ENCODE results near the gene CDC5L. TPM values are rescaled to one million over a fixed set of nuclear protein-coding genes. Genes with fewer than 3 reads are reported as not detected.

The CDC5L gene
- total RNA-seq, 5 donors from 2014 or later (not counting 1 experiment from before 2014, with no cell fraction given): 16.9 to 18.8 (median 17.9) TPM

DNA sequence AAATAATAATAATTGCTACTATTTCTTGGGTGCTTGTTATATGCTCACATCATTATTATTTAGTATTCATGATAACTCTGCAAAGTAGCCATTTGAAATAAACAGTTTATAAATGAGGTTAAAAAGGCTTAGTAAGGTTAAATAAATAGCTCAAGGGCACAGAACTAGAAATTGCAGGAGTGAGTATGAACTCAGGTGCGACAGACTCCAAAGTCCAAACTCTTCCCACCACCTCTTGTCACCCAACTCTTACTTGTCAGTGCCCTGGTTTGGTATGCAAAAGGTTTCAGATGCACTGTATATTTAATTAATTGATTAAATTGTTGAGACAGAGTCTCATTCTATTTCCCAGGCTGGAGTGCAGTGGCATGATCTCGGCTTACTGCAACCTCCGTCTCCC is 20.7 kb upstream of the CDC5L start:
- ChIA-PET POLR2A (no interaction called here), CTCF (no interaction called here)
- WGBS (ENCODE audit: insufficient coverage): no CpG with 5 or more reads among the region's 3 CpGs
- no peaks in the 10 kb centered on the region for H3K9me3 ChIP-seq
- no peaks in the 10 kb centered on the region for H3K9me3 Mint-ChIP-seq
- H3K4me1 ChIP-seq (ENCODE audit: control insufficient read depth in 1 of 2, extremely low read depth in 1 of 2, insufficient read depth in 2 of 2, low read length in 2 of 2): no peaks in the 10 kb centered on the region
- DNase-seq (no peak), ATAC-seq (replicated peaks in 1 of 4) (no peak)
- no peak overlapping the region for H3K27ac ChIP-seq (ENCODE audit: low read length)
- H3K27ac Mint-ChIP-seq: no peak overlapping the region
- H3K4me1 Mint-ChIP-seq: no peaks in the 10 kb centered on the region
- no peak overlapping the region for H3K4me3 ChIP-seq (ENCODE audit: control insufficient read depth in 1 of 2, extremely low read depth in 1 of 2, low read length in 1 of 2)
- H3K4me3 Mint-ChIP-seq: no peak overlapping the region
- H3K27me3 Mint-ChIP-seq: peaks cover 14 to 17% of the 10 kb centered on the region in 2 donors
- H3K36me3 Mint-ChIP-seq: no peaks in the 10 kb centered on the region
- H3K36me3 ChIP-seq (ENCODE audit: control insufficient read depth in 2 of 2, extremely low read depth in 1 of 2, insufficient read depth in 1 of 2, low read length in 1 of 2): no peaks in the 10 kb centered on the region
- peaks cover 0 to 16% of the 10 kb centered on the region in 2 experiments for H3K27me3 ChIP-seq (replicated peaks in 1 of 2; ENCODE audit: control insufficient read depth in 2 of 2, extremely low read depth in 1 of 2, insufficient read depth in 2 of 2, low read length in 1 of 2)

DNA sequence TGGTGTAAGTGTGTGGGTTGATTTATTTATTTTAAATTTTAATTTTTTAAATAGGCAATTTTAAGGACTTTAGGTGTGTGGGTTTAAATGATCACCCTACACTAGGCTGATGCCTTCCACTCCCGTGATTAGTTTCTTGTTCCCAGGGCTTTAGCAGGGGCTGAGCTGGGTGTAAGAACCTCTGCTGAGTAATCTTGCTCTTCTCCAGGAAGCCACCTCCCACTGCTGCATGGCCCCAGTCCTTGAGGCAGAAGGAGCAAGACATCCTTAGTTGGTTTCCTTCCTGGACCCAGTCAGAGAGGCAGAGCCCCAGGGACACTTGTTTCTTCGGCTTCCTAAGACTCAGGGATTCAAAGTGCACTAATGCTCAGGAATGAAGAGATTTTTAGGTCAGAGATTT is 19.8 kb upstream of the CDC5L start:
- H3K27ac ChIP-seq (ENCODE audit: low read length): no peak overlapping the region
- Mint-ChIP-seq H3K4me3 (no peak overlapping the region), H3K36me3 (no peaks in the 10 kb centered on the region), H3K4me1 (no peaks in the 10 kb centered on the region), H3K9me3 (no peaks in the 10 kb centered on the region), H3K27me3 (peaks cover 11 to 16% of the 10 kb centered on the region in 2 donors), H3K27ac (no peak overlapping the region)
- peaks cover 0 to 20% of the 10 kb centered on the region in 2 experiments for H3K27me3 ChIP-seq (replicated peaks in 1 of 2; ENCODE audit: control insufficient read depth in 2 of 2, extremely low read depth in 1 of 2, insufficient read depth in 2 of 2, low read length in 1 of 2)
- no peaks in the 10 kb centered on the region for H3K9me3 ChIP-seq
- ATAC-seq (replicated peaks in 1 of 4) (no peak), DNase-seq (no peak)
- WGBS (ENCODE audit: insufficient coverage): no CpG with 5 or more reads among the region's 2 CpGs
- no peaks in the 10 kb centered on the region for H3K4me1 ChIP-seq (ENCODE audit: control insufficient read depth in 1 of 2, extremely low read depth in 1 of 2, insufficient read depth in 2 of 2, low read length in 2 of 2)
- H3K4me3 ChIP-seq (ENCODE audit: control insufficient read depth in 1 of 2, extremely low read depth in 1 of 2, low read length in 1 of 2): no peak overlapping the region
- CTCF ChIA-PET: no interaction called here
- H3K36me3 ChIP-seq (ENCODE audit: control insufficient read depth in 2 of 2, extremely low read depth in 1 of 2, insufficient read depth in 1 of 2, low read length in 1 of 2): no peaks in the 10 kb centered on the region
- POLR2A ChIA-PET: no interaction called here

DNA sequence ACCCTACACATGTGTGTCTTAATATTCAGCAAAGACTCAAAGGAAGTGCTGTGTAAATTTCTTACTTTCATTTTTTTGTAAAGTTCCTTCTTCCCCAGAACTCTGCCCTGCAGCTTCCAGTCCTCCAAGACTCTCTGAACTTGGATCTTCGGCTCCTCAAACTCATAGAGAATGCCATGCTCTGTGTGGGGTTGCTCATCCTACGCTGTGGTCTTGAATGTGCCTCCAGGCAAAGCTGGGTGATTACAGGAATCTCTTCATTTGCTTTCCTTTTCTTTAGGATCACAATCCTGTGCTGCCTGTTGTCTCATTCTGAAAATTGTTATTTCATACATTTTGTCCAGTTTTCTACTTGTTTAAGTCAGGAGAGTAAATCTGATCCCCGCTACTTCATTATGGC is 14.5 kb upstream of the CDC5L start:
- Histone ChIP-seq H3K9me3 (no peaks in the 10 kb centered on the region), H3K4me3 (ENCODE audit: control insufficient read depth in 1 of 2, extremely low read depth in 1 of 2, low read length in 1 of 2) (no peak overlapping the region), H3K27me3 (replicated peaks in 1 of 2; ENCODE audit: control insufficient read depth in 2 of 2, extremely low read depth in 1 of 2, insufficient read depth in 2 of 2, low read length in 1 of 2) (peaks cover 0 to 27% of the 10 kb centered on the region in 2 experiments), H3K27ac (ENCODE audit: low read length) (no peak overlapping the region), H3K36me3 (ENCODE audit: control insufficient read depth in 2 of 2, extremely low read depth in 1 of 2, insufficient read depth in 1 of 2, low read length in 1 of 2) (no peaks in the 10 kb centered on the region), H3K4me1 (ENCODE audit: control insufficient read depth in 1 of 2, extremely low read depth in 1 of 2, insufficient read depth in 2 of 2, low read length in 2 of 2) (no peaks in the 10 kb centered on the region)
- ChIA-PET CTCF (no interaction called here), POLR2A (no interaction called here)
- ATAC-seq (replicated peaks in 1 of 4) (no peak), DNase-seq (no peak)
- Mint-ChIP-seq H3K4me3 (no peak overlapping the region), H3K27me3 (peaks cover 13 to 22% of the 10 kb centered on the region in 2 donors), H3K9me3 (no peaks in the 10 kb centered on the region), H3K27ac (no peak overlapping the region), H3K4me1 (no peaks in the 10 kb centered on the region), H3K36me3 (no peaks in the 10 kb centered on the region)
- 100% methylated on average over 1 of the region's 3 CpGs for WGBS (ENCODE audit: insufficient coverage)

DNA sequence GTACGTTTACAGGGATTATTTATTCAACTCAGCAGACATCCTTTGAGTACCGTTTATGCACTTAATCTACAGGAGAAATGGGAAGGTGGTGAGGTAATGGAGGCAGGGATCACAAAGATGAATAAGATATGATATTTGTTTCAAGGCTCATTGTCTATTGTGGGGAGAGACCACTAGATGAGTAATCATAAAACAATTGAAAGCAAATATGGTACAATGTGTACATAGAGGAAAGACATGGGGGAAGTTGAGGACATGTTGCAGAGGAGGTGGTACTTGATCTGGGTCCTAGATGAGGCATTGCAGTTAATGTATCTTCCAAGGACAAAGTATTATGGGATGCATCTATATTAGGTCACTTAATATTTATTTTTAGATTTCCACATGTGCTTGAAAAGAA is 13.7 kb upstream of the CDC5L start:
- H3K36me3 Mint-ChIP-seq: no peaks in the 10 kb centered on the region
- Histone ChIP-seq H3K27me3 (replicated peaks in 1 of 2; ENCODE audit: control insufficient read depth in 2 of 2, extremely low read depth in 1 of 2, insufficient read depth in 2 of 2, low read length in 1 of 2) (peaks cover 0 to 32% of the 10 kb centered on the region in 2 experiments), H3K27ac (ENCODE audit: low read length) (no peak overlapping the region), H3K4me1 (ENCODE audit: control insufficient read depth in 1 of 2, extremely low read depth in 1 of 2, insufficient read depth in 2 of 2, low read length in 2 of 2) (no peaks in the 10 kb centered on the region), H3K36me3 (ENCODE audit: control insufficient read depth in 2 of 2, extremely low read depth in 1 of 2, insufficient read depth in 1 of 2, low read length in 1 of 2) (no peaks in the 10 kb centered on the region), H3K4me3 (ENCODE audit: control insufficient read depth in 1 of 2, extremely low read depth in 1 of 2, low read length in 1 of 2) (no peak overlapping the region), H3K9me3 (no peaks in the 10 kb centered on the region)
- no peaks in the 10 kb centered on the region for H3K4me1 Mint-ChIP-seq
- ATAC-seq (replicated peaks in 1 of 4) (no peak), DNase-seq (no peak)
- WGBS (ENCODE audit: insufficient coverage): 86% methylated on average over 2 of the region's 2 CpGs
- no peaks in the 10 kb centered on the region for H3K9me3 Mint-ChIP-seq
- H3K27ac Mint-ChIP-seq: no peak overlapping the region
- H3K4me3 Mint-ChIP-seq: no peak overlapping the region
- POLR2A ChIA-PET: no interaction called here
- peaks cover 6 to 17% of the 10 kb centered on the region in 2 donors for H3K27me3 Mint-ChIP-seq
- CTCF ChIA-PET: no interaction called here

DNA sequence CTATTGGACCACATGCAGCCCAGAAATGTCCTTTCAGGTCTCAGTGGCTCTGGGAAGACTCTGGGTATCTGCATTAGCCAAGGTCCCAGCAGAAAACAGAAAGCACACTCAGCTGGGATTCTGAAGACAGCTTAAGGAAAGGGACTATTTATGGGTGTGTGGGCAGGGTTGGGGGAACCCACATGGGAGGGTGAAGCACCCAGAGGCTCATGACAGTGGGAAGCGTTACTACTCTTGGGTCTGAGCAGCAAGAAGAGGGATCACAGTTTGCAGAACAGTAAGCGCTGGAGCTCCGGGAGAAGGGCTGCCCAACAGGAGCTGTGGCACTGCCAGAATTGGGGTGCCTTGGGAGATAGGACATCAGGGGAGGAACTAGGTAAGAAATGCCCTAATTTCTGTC is 12.4 kb upstream of the CDC5L start:
- peaks cover 6 to 16% of the 10 kb centered on the region in 2 donors for H3K27me3 Mint-ChIP-seq
- Histone ChIP-seq H3K27ac (ENCODE audit: low read length) (no peak overlapping the region), H3K27me3 (replicated peaks in 1 of 2; ENCODE audit: control insufficient read depth in 2 of 2, extremely low read depth in 1 of 2, insufficient read depth in 2 of 2, low read length in 1 of 2) (peaks cover 0 to 23% of the 10 kb centered on the region in 2 experiments), H3K9me3 (no peaks in the 10 kb centered on the region), H3K36me3 (ENCODE audit: control insufficient read depth in 2 of 2, extremely low read depth in 1 of 2, insufficient read depth in 1 of 2, low read length in 1 of 2) (no peaks in the 10 kb centered on the region), H3K4me1 (ENCODE audit: control insufficient read depth in 1 of 2, extremely low read depth in 1 of 2, insufficient read depth in 2 of 2, low read length in 2 of 2) (no peaks in the 10 kb centered on the region), H3K4me3 (ENCODE audit: control insufficient read depth in 1 of 2, extremely low read depth in 1 of 2, low read length in 1 of 2) (no peak overlapping the region)
- WGBS (ENCODE audit: insufficient coverage): 43% methylated on average over 1 of the region's 3 CpGs
- ATAC-seq (replicated peaks in 1 of 4) (no peak), DNase-seq (no peak)
- no peaks in the 10 kb centered on the region for H3K36me3 Mint-ChIP-seq
- CTCF ChIA-PET: no interaction called here
- no peak overlapping the region for H3K4me3 Mint-ChIP-seq
- H3K27ac Mint-ChIP-seq: no peak overlapping the region
- peaks cover 0 to 2% (median 0%) of the 10 kb centered on the region in 3 donors for H3K4me1 Mint-ChIP-seq
- POLR2A ChIA-PET: no interaction called here
- no peaks in the 10 kb centered on the region for H3K9me3 Mint-ChIP-seq

DNA sequence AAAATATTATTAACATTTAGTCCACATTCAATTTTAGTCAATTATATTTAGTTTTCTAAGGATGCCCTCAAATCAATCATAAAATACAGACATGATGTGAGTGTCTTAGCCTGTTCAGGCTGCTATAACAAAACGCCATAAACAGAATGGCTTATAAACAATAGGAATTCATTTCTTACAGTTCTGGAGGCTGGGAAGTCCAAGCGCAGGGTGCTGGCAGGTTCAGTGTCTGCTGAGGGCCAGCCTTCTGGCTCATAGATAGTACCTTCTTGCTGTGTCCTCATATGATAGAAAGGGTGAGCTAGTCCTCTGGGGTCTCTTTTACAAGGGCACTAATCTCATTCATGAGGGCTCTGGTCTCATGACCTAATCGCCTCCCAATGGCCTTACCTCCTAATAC is 10.0 kb upstream of the CDC5L start:
- Histone ChIP-seq H3K9me3 (no peaks in the 10 kb centered on the region), H3K27ac (ENCODE audit: low read length) (no peak overlapping the region), H3K4me1 (ENCODE audit: control insufficient read depth in 1 of 2, extremely low read depth in 1 of 2, insufficient read depth in 2 of 2, low read length in 2 of 2) (no peaks in the 10 kb centered on the region), H3K4me3 (ENCODE audit: control insufficient read depth in 1 of 2, extremely low read depth in 1 of 2, low read length in 1 of 2) (no peak overlapping the region), H3K27me3 (replicated peaks in 1 of 2; ENCODE audit: control insufficient read depth in 2 of 2, extremely low read depth in 1 of 2, insufficient read depth in 2 of 2, low read length in 1 of 2) (peaks cover 0 to 27% of the 10 kb centered on the region in 2 experiments), H3K36me3 (ENCODE audit: control insufficient read depth in 2 of 2, extremely low read depth in 1 of 2, insufficient read depth in 1 of 2, low read length in 1 of 2) (no peaks in the 10 kb centered on the region)
- no peaks in the 10 kb centered on the region for H3K9me3 Mint-ChIP-seq
- H3K36me3 Mint-ChIP-seq: no peaks in the 10 kb centered on the region
- DNase-seq (no peak), ATAC-seq (replicated peaks in 1 of 4) (no peak)
- H3K4me3 Mint-ChIP-seq: no peak overlapping the region
- CTCF ChIA-PET: no interaction called here
- no peak overlapping the region for H3K27ac Mint-ChIP-seq
- POLR2A ChIA-PET: no interaction called here
- peaks cover 0 to 2% (median 0%) of the 10 kb centered on the region in 3 donors for H3K4me1 Mint-ChIP-seq
- no CpG with 5 or more reads among the region's 3 CpGs for WGBS (ENCODE audit: insufficient coverage)
- H3K27me3 Mint-ChIP-seq: peaks cover 10 to 15% of the 10 kb centered on the region in 2 donors

DNA sequence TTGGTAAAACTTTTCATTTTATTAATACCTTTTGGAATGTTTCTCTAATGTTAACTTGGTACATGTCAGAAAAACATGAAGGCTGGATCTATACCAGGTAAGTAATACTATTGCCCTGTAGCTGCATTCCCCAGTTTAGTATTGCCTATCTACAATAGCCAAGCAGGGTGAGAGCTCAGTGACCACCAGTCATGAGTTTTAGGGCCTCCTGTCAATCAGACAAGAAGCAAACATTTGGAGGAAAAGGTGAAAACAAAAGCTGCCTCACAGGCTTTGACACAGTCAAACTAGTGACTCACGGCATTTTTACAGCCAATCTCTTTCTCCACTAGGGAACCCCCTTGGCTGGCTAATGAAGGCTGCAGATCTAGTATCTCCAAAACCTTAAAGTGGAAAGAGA is 9.5 kb upstream of the CDC5L start:
- no peak for ATAC-seq (replicated peaks in 1 of 4)
- DNase-seq: no peak
- H3K4me1 ChIP-seq (ENCODE audit: control insufficient read depth in 1 of 2, extremely low read depth in 1 of 2, insufficient read depth in 2 of 2, low read length in 2 of 2): no peaks in the 10 kb centered on the region
- peaks cover 10 to 15% of the 10 kb centered on the region in 2 donors for H3K27me3 Mint-ChIP-seq
- CTCF ChIA-PET: no interaction called here
- peaks cover 0 to 26% of the 10 kb centered on the region in 2 experiments for H3K27me3 ChIP-seq (replicated peaks in 1 of 2; ENCODE audit: control insufficient read depth in 2 of 2, extremely low read depth in 1 of 2, insufficient read depth in 2 of 2, low read length in 1 of 2)
- no peaks in the 10 kb centered on the region for H3K36me3 Mint-ChIP-seq
- POLR2A ChIA-PET: no interaction called here
- H3K36me3 ChIP-seq (ENCODE audit: control insufficient read depth in 2 of 2, extremely low read depth in 1 of 2, insufficient read depth in 1 of 2, low read length in 1 of 2): no peaks in the 10 kb centered on the region
- H3K27ac ChIP-seq (ENCODE audit: low read length): no peak overlapping the region
- H3K4me3 ChIP-seq (ENCODE audit: control insufficient read depth in 1 of 2, extremely low read depth in 1 of 2, low read length in 1 of 2): no peak overlapping the region
- no CpG with 5 or more reads among the region's 1 CpG for WGBS (ENCODE audit: insufficient coverage)
- no peak overlapping the region for H3K27ac Mint-ChIP-seq
- H3K9me3 Mint-ChIP-seq: no peaks in the 10 kb centered on the region
- H3K4me1 Mint-ChIP-seq: peaks cover 0 to 2% (median 0%) of the 10 kb centered on the region in 3 donors
- no peak overlapping the region for H3K4me3 Mint-ChIP-seq
- no peaks in the 10 kb centered on the region for H3K9me3 ChIP-seq
